HG03442 (cell line): ENCODE measurements around the gene FRMD4A.

Source experiments
- ATAC-seq: cut with Tn5 transposase; IDR thresholded peaks from one replicate; pipeline ENCODE4 v1.9.1; 2021; ENCODE audit warnings: mild to moderate bottlenecking, moderate library complexity; ENCODE audit not compliant: unreplicated experiment

FRMD4A gene

DNA sequence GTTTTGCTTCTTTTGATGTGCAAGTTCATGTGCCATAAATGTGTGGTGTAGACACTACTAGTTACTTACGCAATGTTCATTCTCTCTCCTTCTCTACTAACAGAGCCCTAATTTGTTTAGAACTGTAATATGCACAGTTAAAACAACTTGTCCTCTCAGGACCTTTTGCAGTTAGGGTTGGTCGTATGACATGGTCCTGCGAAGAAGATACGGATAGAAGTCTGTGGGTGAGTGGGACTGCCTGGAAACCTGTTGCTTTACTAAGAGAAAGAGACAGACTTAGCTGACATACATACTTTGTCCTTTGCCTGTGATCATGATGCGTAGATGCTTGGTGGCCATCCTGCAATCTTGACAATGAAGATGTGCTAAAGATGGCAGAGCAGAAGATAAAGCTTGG lies 692.8 kb downstream of the FRMD4A start:
- ATAC-seq, result no peak

DNA sequence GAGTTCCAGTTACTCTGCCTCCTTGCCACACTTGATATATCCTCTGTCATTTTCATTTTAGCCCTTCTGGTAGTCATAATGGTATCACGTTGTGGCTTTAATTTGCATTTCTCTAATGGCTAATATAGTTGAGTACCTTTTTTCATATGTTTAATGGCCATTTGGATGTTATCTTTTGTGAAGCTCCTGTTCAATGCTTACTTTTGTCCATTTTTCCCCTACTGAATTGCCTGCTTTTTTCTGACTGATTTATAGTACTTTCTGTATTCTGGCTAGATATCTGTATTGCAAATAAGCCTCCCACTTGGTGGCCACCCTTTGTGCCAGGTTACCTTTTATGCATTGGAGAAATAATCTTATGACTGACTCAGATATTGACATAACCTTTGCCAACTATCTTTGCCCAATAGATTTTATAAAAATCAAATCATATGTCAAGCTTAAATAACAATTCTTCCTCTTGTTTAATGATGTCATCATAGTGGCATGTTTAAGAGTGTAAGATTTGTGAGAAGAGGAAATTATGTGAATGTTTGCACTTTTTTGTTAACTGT lies 693.3 kb downstream of the FRMD4A start:
- no peak for ATAC-seq

DNA sequence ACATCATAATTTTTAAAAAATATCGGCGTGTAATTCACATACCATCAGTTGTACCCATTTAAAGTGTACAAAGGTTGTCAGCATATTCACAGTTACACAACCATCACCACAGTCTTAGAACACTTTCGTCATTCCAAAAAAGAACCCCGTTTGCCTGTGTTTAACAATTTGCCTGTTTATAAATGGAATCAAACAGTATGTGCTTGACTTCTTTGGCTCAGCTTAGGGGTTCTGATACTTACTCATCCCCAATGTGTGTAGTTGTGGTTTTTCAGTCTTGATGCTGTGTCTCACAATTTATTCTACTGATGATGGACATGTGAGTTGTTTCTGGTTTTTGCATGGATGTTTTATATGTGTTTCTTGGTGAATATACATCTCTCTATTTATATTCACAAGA lies 693.9 kb downstream of the FRMD4A start:
- no peak for ATAC-seq

DNA sequence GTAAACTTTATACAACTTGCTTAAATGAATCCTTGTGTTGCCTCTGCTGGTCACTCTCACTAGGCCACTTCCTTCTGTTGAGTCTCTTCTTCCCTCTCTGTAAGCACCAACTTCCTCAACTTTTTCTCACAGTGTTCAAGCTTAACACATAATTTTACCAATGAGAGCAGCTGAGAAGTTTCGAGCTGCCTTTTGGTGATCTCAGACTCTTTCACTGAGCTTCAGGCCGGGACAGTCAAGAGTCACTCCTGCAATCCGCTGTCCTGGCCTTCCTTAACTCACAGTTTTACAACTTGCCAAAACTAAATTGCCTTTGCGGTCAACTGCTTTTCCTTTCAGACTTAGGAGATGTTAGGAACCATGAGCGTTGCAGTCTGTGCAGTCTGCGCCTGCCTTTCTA lies 696.5 kb downstream of the FRMD4A start:
- no peak for ATAC-seq

DNA sequence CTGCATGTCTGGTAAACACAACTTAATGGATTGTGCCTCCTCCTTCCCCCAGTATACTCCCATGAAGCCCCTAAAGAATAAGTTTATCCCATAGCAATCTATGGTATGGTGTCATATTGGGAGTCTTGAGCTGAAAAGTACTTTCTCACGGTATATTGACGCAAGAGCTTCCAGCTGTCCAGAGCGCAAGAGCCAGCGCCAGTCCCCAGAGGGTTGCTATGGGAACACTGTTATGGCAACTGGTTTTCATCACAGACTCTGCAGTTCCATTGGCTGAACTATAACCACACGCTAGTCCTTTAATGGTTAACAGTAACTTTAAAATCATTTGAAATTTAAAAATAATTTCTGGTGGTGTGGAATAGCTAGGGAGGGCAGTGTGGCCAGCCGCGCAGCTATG lies 697.0 kb downstream of the FRMD4A start:
- no peak for ATAC-seq

DNA sequence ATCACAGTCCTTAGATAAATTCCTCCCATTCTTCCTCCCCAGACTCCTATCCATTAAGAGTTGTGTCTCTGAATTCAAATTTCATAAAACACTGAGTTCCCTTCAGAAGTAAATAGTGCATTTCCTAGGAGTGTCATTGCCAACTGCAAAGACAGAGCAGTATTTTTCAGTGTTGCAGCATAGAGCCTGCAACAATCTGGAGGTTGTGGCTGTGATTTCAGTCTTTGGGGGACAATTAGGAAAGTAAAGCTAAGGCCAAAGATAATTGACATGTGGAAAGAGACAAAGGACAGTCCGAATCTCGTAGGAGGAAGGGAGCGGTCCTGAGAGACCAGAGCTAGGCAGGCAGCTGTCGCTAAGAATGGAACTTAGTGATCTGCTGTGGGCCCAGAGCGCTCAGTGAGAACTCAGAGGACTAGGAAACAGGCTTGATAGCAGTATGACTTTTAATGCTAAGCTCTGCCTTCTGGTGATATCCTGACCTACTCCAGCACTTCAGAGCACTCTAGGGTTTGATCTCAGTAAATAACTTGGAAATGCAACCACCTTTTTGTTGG lies 697.8 kb downstream of the FRMD4A start:
- ATAC-seq, result no peak

DNA sequence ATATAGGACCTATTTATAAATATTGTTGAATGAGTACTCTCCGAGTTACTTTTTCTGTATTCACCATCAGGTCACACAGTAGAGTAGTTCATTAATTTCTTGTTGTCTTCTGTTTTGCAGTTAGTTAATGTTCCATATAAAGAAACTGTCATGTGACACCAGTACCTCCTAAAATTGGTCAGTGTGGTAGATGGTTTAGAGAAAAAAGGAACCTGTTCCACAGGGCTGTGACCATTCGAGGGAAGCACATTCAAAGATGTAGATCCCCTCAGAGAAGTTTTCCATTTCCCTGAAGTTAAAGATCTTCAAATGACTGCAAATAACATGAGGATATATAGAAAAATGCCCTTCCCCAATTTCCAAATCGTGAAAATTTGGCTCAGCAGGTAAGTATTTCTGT lies 698.3 kb downstream of the FRMD4A start:
- ATAC-seq, result no peak

DNA sequence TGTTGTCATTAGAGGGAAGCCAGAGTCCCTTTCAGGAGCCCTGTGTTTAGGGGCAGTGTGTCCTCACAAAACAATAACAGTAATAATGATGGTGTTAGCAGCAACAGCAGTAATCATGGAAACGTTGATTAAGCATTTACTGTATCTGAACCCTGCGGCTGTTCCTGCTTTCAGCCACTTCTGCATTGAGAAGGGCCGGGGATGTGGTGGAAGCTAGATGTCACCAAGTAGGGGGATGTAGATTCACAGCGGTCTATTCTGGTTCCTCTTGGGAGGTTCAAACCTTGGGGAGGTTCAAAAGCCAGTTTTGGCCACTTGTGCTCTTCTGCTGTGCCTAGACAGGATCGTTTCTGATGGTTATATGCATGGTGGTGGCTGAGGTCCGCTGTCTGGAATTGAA lies 699.1 kb downstream of the FRMD4A start:
- no peak for ATAC-seq

DNA sequence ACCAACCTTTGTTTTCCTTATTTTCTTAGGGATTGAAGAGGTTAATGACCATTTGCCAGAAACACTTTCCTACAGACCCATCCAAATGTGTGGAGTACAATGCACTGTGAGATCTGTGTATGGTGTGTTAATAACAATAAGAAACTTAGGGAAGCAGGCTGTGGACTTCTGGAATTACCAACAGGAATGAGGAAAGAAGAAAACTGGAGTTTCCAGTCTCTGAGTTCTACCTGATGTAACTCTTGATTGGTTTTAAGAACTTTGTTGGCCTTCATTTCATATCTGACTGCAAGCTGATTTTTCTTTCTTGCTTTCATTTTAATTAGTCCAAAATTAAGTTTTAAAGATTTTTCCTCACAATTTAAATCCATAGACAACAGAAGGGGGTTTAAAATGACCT lies 700.5 kb downstream of the FRMD4A start:
- no peak for ATAC-seq

DNA sequence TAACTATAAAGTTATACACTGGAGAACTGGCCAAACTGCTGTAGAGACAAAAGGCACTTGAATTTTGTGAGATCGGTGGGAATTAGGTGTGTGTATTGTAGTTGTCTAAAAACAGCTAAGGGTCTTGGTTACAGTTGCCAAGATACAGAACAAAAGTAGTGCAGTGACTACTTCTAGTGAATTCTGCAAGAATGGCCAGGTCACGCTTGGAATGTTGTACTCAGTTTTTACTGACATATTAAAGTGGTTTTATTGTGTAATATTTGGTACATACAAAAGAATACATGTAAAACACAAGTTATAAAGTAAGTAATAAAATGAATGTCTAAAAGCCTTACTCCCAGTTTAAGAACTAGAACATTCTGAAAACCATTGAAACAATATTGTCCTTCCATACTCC lies 701.6 kb downstream of the FRMD4A start:
- no peak for ATAC-seq

DNA sequence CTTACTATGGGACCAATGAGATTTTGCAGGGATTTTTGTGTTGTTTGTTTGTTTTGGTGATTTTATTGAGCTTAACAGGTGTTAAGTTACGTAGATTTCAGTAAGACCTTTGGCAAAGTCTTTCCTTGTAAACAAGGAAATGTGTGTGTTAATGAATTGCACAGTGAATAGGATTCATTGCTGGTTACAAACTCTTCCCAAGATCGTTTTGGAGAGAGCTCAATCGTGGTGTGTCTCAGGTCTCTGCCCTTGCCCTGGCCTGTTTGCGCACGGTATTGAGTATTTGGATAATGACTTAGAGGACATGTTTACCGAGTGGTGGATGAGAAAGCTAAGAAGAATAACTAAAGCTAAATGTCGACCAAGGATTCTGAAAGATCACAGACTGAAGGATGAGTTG lies 702.1 kb downstream of the FRMD4A start:
- ATAC-seq, result no peak

DNA sequence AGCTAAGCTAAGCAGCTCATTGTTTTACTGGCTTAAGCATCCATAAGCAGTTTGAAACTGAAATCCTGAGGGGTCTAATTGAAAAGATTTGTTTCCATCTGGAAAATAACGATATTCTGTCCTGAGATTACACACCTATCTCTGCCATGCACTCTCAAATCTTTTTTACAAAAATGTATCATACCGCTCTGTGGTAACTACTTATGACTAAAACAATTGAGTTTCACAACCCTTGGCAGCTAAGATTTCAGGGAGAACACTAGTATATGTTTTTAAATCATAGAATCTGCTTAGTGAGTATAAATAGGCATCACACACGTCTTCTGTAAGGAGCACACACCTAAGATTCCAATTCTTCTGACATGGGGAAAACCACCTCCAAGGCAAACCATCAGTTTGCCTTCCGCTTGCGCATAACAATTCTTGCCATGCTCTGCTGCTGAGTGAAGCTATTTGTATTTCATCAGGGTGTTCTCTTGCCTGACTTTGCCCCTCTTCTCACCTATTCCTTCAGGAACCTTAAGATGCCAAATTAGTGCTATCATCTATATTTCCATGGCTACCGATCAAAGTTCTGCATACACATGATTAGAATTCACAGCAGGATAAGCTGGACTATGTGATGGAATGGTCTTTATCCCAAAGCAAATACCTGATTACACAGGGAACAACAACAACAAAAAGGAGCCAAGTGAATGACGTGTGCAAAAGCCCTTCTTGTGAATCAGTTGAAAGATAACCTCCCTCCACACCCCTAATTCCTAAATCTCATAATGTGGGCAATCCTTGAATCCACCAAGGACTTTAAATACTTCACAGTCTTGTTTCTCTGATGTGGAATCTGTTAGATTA lies 703.0 kb downstream of the FRMD4A start:
- no peak for ATAC-seq

DNA sequence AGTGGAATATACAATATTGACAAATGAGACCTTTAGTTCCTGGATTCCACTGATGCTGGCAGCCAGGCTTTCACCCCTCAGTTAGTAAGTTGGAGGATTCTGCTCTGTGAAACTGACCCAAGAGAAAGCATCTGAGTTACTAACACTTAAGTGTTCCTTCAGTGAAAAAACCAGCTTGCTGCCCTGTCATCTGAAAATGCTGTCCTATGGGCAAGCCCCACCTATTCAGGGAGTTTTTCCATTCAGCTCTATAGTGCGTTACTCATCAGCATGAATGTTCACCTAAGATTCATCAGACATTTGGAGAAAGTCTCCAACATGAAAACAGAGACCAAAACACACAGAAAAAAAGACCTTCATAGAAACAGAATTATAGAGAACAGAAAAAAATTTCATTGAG lies 706.1 kb downstream of the FRMD4A start:
- no peak for ATAC-seq

DNA sequence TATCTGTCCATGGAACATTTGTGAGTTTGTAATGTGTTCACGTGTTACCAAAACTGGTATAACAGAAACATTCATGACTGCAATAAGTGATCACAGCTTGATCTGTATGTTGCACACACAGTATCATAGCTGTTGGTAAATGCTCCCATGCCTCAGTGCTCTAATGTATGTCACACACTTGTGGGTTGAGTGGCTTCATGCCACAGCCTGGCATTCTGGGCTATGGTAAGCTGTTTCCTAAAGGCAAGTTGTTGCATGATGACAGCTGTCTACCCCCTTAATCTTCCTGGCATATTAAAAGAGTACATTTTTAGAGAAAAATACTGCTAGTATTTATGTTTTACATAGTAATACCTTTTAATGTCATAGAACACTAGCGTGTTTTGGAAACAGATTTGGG lies 708.8 kb downstream of the FRMD4A start:
- no peak for ATAC-seq

DNA sequence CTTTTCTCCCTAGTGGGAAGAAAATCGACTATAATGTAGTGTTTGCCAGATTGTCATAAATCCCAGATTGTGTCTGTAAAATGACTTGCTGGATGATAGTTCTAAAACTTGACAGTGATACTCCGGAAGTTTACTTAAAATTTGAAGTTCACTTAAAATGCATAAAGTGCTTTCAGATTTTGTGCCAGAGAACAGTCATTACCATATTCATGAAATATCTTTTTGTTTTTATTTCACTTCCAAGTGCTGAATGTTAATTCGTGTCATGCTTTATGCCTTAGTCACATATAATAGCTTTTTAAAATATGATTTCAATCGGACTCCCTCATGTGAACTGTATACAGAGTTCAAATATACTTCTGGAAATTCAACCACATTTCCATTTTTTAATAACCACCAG lies 713.6 kb downstream of the FRMD4A start:
- no peak for ATAC-seq

DNA sequence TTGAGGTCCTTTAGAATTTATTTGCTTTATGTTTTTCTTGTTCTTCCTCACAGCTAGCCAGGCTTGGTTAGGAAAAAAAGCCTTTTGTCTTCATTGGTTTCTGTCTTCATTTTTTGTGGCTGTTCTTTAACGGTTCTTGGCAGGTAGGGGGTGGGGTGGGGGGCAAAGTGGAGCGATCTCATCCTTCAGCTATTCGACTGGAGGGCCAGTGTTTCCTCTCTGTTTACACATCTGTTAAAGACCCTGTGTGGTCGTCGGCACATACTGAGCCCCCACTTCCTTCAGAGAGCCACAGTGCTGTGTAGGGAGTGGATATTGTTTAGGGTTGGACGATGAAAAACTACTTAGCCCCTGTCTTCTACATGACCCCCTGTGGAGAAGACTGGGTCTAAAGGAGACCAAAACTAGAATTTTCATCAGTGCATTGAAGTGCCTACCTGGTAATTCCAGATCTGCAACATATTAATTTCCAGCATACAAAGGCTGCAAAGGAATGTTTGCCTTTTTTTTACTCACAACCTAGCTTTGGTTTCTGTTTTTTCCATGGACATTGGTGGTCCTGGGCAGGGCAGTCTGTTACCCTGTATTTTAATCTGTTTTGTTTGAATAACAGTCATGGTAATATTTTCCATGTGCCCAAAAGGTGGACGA lies 714.9 kb downstream of the FRMD4A start:
- ATAC-seq, result no peak

DNA sequence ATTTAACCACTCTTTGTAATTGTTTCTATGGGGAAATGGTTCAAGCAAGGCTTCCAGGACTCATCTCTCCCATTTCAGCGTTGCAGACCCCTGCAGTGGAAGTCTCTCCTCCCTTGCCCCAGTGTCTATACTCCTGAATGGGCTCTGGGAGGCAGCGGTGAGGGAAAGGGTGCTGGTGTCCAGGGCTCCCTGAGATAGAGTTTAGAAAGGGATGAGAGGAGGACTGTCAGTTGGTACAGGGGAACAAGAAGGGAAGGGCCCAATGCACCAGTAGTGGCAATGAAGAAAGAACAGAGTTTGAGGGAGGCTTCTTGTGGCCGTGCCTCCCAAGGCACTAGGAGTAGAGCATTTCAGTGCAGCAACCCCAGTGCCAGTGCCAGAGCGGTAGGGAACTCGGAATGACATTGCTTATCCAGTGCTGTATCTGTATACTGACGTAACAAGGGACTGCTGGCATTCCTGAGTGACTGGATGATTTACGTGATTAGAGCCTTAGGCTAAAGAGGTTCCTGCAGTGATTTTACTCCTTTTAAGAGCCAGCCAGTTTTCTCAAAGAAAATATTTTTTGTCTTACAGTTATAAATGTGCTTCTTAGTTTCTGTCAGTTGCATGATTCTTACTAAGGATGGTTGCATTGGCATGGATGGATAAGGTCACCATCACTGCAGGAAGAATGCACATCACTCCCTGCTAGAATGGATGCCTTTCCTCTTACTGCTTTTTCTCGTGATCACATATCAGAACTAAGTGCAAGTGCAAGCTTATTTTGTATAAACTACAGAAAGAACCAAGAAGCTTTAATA lies 716.0 kb downstream of the FRMD4A start:
- no peak for ATAC-seq

DNA sequence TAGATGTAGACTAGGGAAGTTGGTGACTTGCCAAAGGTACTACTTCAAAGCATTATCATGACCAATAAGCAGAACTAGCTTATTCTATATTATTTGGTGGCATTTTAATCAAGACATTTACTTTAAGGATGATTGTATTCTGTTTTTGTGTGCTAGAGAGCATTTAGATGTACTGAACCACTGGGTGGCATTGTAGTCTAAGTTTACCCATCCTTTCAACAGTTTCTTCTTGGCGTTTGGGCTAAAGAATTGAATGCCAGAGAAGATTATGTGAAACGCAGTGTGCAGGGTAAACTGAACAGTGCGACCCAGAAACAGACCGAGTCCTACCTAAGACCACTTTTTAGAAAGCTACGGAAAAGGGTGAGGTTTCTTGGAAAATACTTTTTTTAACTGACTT lies 717.2 kb downstream of the FRMD4A start:
- no peak for ATAC-seq

DNA sequence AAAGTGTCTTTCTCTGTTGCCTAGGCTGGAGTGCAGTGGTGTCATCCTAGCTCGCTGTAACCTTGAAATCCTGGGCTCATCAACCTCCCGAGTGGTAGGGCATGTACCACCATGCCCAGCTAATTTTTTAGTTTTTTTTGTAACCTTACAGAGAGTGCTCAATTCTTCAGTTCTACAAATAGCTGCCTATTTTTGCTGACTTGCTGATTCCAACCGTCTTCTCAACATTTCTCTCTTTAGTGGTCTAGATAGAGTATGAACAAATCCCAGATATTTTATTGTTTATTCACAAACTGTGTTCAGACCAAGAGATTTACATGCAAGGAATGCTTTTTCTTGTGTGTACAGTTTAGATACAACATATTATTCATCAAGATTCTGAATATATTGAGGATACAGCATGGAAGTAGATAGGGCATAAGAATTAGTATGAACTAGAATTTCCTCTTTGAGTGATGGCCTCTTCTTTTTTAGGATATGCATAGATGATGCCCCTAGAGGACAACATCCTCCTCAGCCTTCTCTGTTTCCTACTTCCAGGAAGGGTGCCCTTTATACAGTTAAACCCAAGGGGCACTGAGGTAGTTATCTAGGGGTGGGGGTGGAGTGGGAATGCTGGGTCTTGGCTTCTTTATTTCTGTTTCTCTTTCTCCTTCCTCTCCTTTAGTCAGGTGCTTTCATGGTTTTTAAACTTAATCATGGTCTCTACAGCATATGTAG lies 717.9 kb downstream of the FRMD4A start:
- no peak for ATAC-seq

DNA sequence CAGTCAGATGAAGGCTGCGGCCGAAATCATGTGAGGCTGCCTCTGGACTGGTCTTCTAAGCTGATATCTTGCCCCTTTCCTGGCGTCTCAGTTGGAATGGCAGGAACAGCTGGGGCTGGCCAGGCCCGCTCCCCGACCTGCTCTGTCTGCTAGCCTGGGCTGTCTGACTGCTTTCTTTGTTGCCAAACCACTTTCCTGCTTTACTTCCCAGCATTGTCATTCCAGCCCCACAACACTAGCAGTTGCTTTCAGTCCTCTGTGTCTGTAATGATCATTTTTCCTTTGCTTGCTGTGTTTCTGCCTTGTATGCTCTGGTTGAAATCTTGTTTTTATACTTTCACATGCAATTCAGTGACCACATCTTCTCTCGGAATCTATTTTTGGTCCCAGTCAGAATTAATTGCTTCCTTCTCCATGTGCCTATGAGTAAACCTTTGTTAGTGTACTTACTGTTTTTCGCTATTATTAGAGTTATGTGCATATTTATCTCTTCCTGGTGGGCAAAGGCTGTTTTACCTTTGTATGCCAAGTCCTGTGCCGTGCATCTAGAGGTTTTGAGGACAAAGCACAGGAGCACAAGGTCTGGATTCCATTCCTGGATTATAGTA lies 722.4 kb downstream of the FRMD4A start:
- no peak for ATAC-seq
